HG03159 (cell line): ENCODE data around the gene CNTN2.
A peak's percentile ranks its signal among the peaks of the same experiment; 100 is the strongest.

Experiments used
- ATAC-seq: cut with Tn5 transposase; IDR thresholded peaks from one replicate; pipeline ENCODE4 v1.9.1; 2021; ENCODE audit warnings: mild to moderate bottlenecking, moderate library complexity; ENCODE audit not compliant: unreplicated experiment

Gene CNTN2

GRCh38 chr1:205121660-205122488 lies 78.9 kb downstream of the CNTN2 start, which contains the start of gene RBBP5:
Gene RBBP5 (minus strand): TSS chr1:205121978. CDS start chr1:205121873, 105 bp downstream.
- peak; percentile 86 for ATAC-seq

DNA sequence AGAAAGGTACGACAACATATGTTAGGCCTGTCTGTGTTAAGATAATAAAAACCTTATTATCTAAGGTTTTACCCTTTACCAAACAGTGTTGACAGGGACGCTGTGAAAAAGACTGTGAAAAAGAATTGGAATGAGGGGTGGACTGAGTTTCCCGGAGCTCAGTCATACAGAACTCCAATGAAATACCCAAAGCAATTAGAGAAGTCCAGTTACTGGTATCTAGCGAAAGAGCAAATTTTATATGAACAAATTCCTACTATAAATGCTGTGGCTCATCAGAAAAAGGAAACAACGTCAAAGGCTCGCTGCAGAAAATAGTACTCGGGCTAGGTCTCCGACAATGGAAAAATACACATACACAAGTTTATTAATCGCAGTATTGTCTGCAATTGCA lies 79.5 kb downstream of the CNTN2 start:
- ATAC-seq, result no peak

- no peak for ATAC-seq
Measured at GRCh38 chr1:205124726-205125125, 81.7 kb downstream of the CNTN2 start.

DNA sequence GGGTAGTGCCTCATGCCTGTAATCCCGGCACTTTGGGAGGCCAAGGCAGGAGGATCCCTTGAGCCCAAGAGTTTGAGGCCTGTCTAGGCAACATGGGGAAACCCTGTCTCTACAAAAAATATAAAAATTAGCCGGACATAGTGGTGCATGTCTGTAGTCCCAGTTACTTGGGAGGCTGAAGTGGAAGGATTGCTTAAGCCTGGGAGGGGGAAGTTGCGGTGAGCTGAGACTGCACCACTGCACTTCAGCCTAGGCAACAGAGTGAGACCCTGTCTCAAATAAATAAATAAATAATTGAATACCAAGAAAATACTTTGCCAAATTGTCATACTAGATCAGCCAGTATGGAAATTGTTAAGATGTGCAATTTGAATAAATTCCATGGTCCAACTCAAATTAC lies 84.6 kb downstream of the CNTN2 start:
- ATAC-seq, result no peak
